Lung (tissue), 12 donors: Measurements from ENCODE around the gene CDC37L1. TPM values are rescaled to one million over a fixed set of nuclear protein-coding genes. Genes with fewer than 3 reads are reported as not detected.

Experiments used
- ATAC-seq: fragments of 200-7000 bp; cut with Tn5 transposase; one replicate; pipeline ENCODE4 v1.9.1; 2020; ENCODE audit warnings: moderate number of reproducible peaks; ENCODE audit not compliant: insufficient read depth, low FRiP score
- DNase-seq, 3 donors: peaks; one replicate each; pipeline ENCODE4 v3.0.0-alpha.2; 2013 to 2017
- H3K27ac ChIP-seq, 2 donors: one replicate each; pipeline ENCODE4 v1.5.1; 2013; ENCODE audit warnings: mild to moderate bottlenecking in 2 of 2, moderate library complexity in 2 of 2, control low read depth in 1 of 2, inconsistent platforms in 1 of 2, low read depth in 1 of 2, low read length in 1 of 2
- H3K27me3 ChIP-seq, 3 donors: one replicate each; pipeline ENCODE4 v1.5.1; 2013; ENCODE audit warnings: low read length in 2 of 3; ENCODE audit not compliant: control insufficient read depth in 3 of 3, insufficient read depth in 3 of 3
- H3K36me3 ChIP-seq, 4 donors: one replicate each; pipeline ENCODE4 v1.5.1; 2013; ENCODE audit warnings: low read length in 4 of 4, mild to moderate bottlenecking in 1 of 4, moderate library complexity in 1 of 4; ENCODE audit not compliant: control insufficient read depth in 4 of 4, insufficient read depth in 4 of 4
- H3K4me1 ChIP-seq, 5 donors: one replicate each; pipeline ENCODE4 v1.5.1; 2013; ENCODE audit warnings: low read length in 5 of 5, mild to moderate bottlenecking in 2 of 5, moderate library complexity in 1 of 5; ENCODE audit not compliant: control insufficient read depth in 5 of 5, insufficient read depth in 5 of 5
- H3K4me3 ChIP-seq: one replicate; pipeline ENCODE4 v1.5.1; 2013; ENCODE audit warnings: mild to moderate bottlenecking, control low read depth, moderate library complexity
- H3K9ac ChIP-seq, 2 donors: one replicate each; pipeline ENCODE4 v1.5.1; 2013; ENCODE audit warnings: low read length in 2 of 2, control low read depth in 1 of 2; ENCODE audit not compliant: insufficient read depth in 1 of 2
- H3K9me3 ChIP-seq, 4 donors: one replicate each; pipeline ENCODE4 v1.5.1; 2013; ENCODE audit warnings: low read length in 3 of 4, mild to moderate bottlenecking in 1 of 4, moderate library complexity in 1 of 4; ENCODE audit not compliant: control insufficient read depth in 4 of 4, insufficient read depth in 3 of 4
- CTCF ChIP-seq: IDR thresholded peaks from 2 replicates; pipeline ENCODE4 v1.5.1; 2012; ENCODE audit warnings: mild to moderate bottlenecking; ENCODE audit errors: control extremely low read depth, extremely low read depth
- WGBS, 2 donors: extraction: QIAGEN DNeasy Blood & Tissue Kit; methylation state at CpG; one replicate each; pipeline ENCODE4 v1.1.7; 2013; 5-methylcytosine and 5-hydroxymethylcytosine counted together
- polyA plus RNA-seq, 2 donors: library from polyadenylated mRNA; stranded (reverse); fragments of 200-250 nt; gene quantifications; one replicate each; pipeline ENCODE4 v1.2.1, GENCODE V29; 2013
- total RNA-seq, 2 donors: library from RNA; depleted of rRNA in 1 of 2; stranded (reverse); fragments of >200 nt in 1 of 2; gene quantifications; one replicate each; pipeline ENCODE4 v1.2.1, GENCODE V29; 2014 to 2021
- donor health status: control.
- donor health status: control.
- donor health status: Bipolar disorder and iron deficiency.
- donor health status: healthy.
- donor health status: DM: yes; HTN: yes; CAD: no.

CDC37L1 gene
- total and polyA plus RNA-seq, 4 donors, result 9.3 to 30.7 (median 14.1) TPM

- no peak for ATAC-seq
- no peak for TF ChIP-seq CTCF
- 80 to 86% methylated on average over 9 of the region's 9 CpGs for WGBS, 2 donors
These were observed 35.1 kb downstream of the CDC37L1 start for GRCh38 chr9:4714266-4715016.

GRCh38 chr9:4716163-4716562, 36.8 kb downstream of the CDC37L1 start:
- DNase-seq, result no peak
- Histone ChIP-seq H3K9me3 (no peaks in the 10 kb centered on the region), H3K27ac (no peak overlapping the region), H3K27me3 (no peaks in the 10 kb centered on the region), H3K9ac (no peak overlapping the region), H3K4me1 (no peaks in the 10 kb centered on the region), H3K4me3 (no peak overlapping the region), H3K36me3 (peaks cover 22 to 40% (median 34%) of the 10 kb centered on the region in 4 donors)
- WGBS, 2 donors, result 95 to 98% methylated on average over 1 of the region's 1 CpG
- no peak for ATAC-seq
- no peak for TF ChIP-seq CTCF

More at GRCh38 chr9:4714266-4715016, 35.1 kb downstream of the CDC37L1 start:
- Histone ChIP-seq H3K27me3 (no peaks in the 10 kb centered on the region), H3K27ac (no peak overlapping the region), H3K9me3 (no peaks in the 10 kb centered on the region), H3K36me3 (peaks cover 23 to 49% (median 36%) of the 10 kb centered on the region in 4 donors), H3K9ac (no peak overlapping the region), H3K4me3 (no peak overlapping the region), H3K4me1 (peaks cover 0 to 4% (median 0%) of the 10 kb centered on the region in 5 donors)
- no peak for DNase-seq

DNA sequence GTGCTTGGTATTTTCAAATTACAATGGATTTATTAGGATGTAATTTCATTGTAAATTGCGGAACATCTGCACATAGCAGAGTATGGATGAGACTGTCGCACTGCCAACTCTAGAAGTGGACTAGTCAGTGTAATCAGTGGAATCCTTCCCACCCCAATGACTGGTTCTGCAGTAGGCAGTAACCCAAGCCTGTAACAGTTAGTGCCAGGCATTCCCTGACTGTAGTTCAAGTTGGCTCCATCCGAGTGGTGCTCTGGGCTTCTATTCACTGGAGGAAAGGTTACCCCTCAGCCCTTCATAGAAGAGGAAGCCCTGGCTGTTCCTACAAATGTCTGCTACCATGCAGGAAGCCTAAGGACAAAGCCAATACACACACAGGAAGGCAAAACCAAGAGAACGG, 38.4 kb downstream of the CDC37L1 start:
- WGBS, 2 donors, result 95 to 97% methylated on average over 4 of the region's 4 CpGs
- no peak for ATAC-seq
- no peak overlapping the region for H3K27ac ChIP-seq
- no peak overlapping the region for H3K9ac ChIP-seq
- no peaks in the 10 kb centered on the region for H3K27me3 ChIP-seq
- H3K36me3 ChIP-seq, result peaks cover 25 to 44% (median 34%) of the 10 kb centered on the region in 4 donors
- no peaks in the 10 kb centered on the region for H3K4me1 ChIP-seq
- H3K9me3 ChIP-seq, result no peaks in the 10 kb centered on the region
- H3K4me3 ChIP-seq, result no peak overlapping the region
- no peak for TF ChIP-seq CTCF
- DNase-seq, result no peak
